RWPE2 (cell line): ENCODE measurements around the gene SMCHD1.
A peak's percentile ranks its signal among the peaks of the same experiment; 100 is the strongest.
"Not testable (repeated sequence)": the region's sequence is repeated elsewhere in the genome, so short reads cannot be mapped to it uniquely, and the experiment has no call there.

Source experiments
- ATAC-seq: fragments of 200-7000 bp; cut with Tn5 transposase; 3 replicates; pipeline ENCODE4 v1.9.1; 2021; ENCODE audit warnings: low read depth
- DNase-seq: peaks from one replicate; pipeline ENCODE4 v3.0.0-alpha.2; 2020; ENCODE audit warnings: low spot score
- H3K27ac ChIP-seq: fragments of 450-650 bp; 2 replicates; pipeline ENCODE4 v1.5.1; 2017; ENCODE audit warnings: mild to moderate bottlenecking; ENCODE audit not compliant: poor library complexity, severe bottlenecking
- H3K27me3 ChIP-seq: fragments of 250-450 bp; sonication (Bioruptor Pico); 2 replicates; pipeline ENCODE4 v1.5.1; 2021; ENCODE audit warnings: mild to moderate bottlenecking, moderate library complexity; ENCODE audit not compliant: insufficient read depth, poor library complexity, severe bottlenecking
- H3K36me3 ChIP-seq: fragments of 250-450 bp; sonication (Bioruptor Pico); 2 replicates; pipeline ENCODE4 v1.5.1; 2020; ENCODE audit warnings: low read depth, mild to moderate bottlenecking, moderate library complexity
- H3K4me1 ChIP-seq: fragments of 250-450 bp; sonication (Bioruptor Pico); 2 replicates; pipeline ENCODE4 v1.5.1; 2021; ENCODE audit warnings: mild to moderate bottlenecking, moderate library complexity; ENCODE audit not compliant: insufficient read depth, poor library complexity, severe bottlenecking
- H3K4me3 ChIP-seq: fragments of 250-450 bp; sonication (Bioruptor Pico); 2 replicates; pipeline ENCODE4 v1.5.1; 2021; ENCODE audit warnings: mild to moderate bottlenecking, moderate library complexity; ENCODE audit not compliant: severe bottlenecking
- H3K9me3 ChIP-seq: fragments of 250-450 bp; sonication (Bioruptor Pico); 2 replicates; pipeline ENCODE4 v1.5.1; 2021; ENCODE audit warnings: mild to moderate bottlenecking, moderate library complexity; ENCODE audit not compliant: severe bottlenecking
- CTCF ChIP-seq: fragments of 450-650 bp; IDR thresholded peaks from one replicate; pipeline ENCODE4 v1.5.1; 2017; ENCODE audit warnings: mild to moderate bottlenecking, moderate library complexity; ENCODE audit not compliant: poor library complexity, severe bottlenecking

SMCHD1 gene

DNA sequence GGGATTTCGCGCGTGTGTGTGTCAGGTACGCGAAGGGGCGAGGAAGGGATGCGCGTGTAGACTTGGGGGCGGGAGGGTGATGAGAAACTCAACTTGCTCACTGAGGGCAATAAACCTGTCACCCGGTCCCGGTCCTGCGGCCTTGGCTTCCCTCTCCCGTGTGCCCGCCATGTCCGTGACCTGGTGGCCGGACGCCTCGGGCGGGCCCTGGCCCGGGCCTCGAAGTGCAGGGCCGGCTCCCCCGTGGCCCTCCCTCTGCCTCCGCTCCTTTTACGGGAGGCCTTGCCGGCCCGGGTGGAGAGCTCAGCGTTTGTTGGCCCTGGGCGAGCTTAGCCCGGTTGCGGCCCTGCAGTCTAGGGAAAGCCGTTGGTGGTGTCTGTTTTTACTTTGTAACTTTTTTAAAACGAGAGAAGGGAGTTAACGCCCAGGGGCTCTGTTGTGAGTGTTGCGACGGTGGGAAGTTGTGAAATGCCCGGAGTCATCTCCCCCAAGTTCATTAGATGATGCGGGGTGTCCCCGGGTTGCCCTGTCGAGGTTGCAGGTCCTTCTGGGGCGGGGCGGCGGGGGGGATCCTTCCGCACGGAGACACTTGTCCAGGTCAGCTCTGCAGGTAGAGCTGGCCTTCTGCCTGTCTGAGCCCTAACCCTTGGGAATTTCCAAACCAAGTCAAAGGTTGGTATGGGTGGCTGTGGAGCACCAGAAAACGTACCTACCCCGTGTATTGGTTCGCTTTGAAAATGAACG, 883 bp downstream of the SMCHD1 start:
- peaks cover 19% of the 10 kb centered on the region for H3K36me3 ChIP-seq
- H3K27me3 ChIP-seq = no peaks in the 10 kb centered on the region
- peak; percentile 48 for ATAC-seq
- H3K27ac ChIP-seq = peak overlapping the region; percentile 71
- no peaks in the 10 kb centered on the region for H3K9me3 ChIP-seq
- peaks cover 26% of the 10 kb centered on the region for H3K4me1 ChIP-seq
- no peak for TF ChIP-seq CTCF
- H3K4me3 ChIP-seq = peak overlapping the region; percentile 81
- no peak for DNase-seq

GRCh38 chr18:2656981-2657512, 1.5 kb downstream of the SMCHD1 start:
- TF ChIP-seq CTCF = no peak
- Histone ChIP-seq H3K4me1 (peaks cover 26% of the 10 kb centered on the region), H3K9me3 (no peaks in the 10 kb centered on the region), H3K27ac (peak overlapping the region; percentile 71), H3K36me3 (peaks cover 19% of the 10 kb centered on the region), H3K4me3 (peak overlapping the region; percentile 81), H3K27me3 (no peaks in the 10 kb centered on the region)
- no peak for ATAC-seq
- no peak for DNase-seq

DNA sequence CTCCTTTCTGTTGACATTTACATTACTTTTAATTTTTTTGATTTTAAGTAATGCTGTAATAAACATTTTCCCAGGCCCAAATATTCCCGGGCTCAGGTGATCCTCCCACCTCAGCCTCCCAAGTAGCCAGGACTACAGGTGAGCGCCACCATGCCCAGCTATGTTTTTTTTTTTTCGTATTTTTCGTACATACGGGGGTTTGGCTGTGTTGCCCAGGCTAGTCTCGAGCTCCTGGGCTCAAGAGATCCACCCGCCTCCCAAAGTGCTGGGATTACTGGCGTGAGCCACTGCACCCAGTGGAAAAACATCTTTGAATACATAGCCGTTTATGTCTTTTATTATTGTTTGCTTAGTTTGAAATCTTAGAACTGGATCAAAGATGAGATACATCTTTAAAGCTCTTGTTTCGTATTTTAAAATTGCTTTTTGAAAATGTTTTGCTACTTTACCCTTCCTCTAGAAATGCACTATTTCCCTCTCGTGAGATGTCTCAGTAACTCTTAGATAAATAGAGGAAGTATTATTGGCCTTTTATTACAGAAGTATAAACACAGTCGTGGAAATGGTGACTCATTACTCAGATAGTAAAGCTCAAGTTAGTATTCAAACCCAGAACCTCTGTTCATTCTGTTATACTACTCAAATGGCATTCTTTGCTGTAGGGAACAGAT, 2.4 kb downstream of the SMCHD1 start:
- H3K27me3 ChIP-seq = no peaks in the 10 kb centered on the region
- ATAC-seq (0 out of 3 replicates have a peak, but pooled peaks have one; percentile 15), DNase-seq (no peak)
- TF ChIP-seq CTCF = no peak
- H3K27ac ChIP-seq = peak overlapping the region; percentile 4
- H3K36me3 ChIP-seq = peaks cover 19% of the 10 kb centered on the region
- peak overlapping the region; percentile 81 for H3K4me3 ChIP-seq
- H3K4me1 ChIP-seq = peaks cover 26% of the 10 kb centered on the region
- no peaks in the 10 kb centered on the region for H3K9me3 ChIP-seq

GRCh38 chr18:2660849-2661248, 5.3 kb downstream of the SMCHD1 start:
- Histone ChIP-seq H3K4me1 (peaks cover 16% of the 10 kb centered on the region), H3K36me3 (peaks cover 29% of the 10 kb centered on the region)
- not testable (repeated sequence) for H3K27ac ChIP-seq, H3K4me3 ChIP-seq, H3K27me3 ChIP-seq, ATAC-seq, H3K9me3 ChIP-seq, DNase-seq

GRCh38 chr18:2662288-2662687, 6.8 kb downstream of the SMCHD1 start:
- not testable (repeated sequence) for DNase-seq

More at GRCh38 chr18:2662288-2662687, 6.8 kb downstream of the SMCHD1 start:
- ATAC-seq, H3K27me3 ChIP-seq, H3K27ac ChIP-seq, H3K4me3 ChIP-seq, H3K9me3 ChIP-seq: not testable (repeated sequence)
- H3K36me3 ChIP-seq = peaks cover 38% of the 10 kb centered on the region
- peaks cover 16% of the 10 kb centered on the region for H3K4me1 ChIP-seq
